Activated CD8-positive, alpha-beta T cell treated with anti-CD3 and anti-CD28 coated beads for 36 hours (primary cell): ENCODE measurements around the gene NFATC2. TPM values are rescaled to one million over a fixed set of nuclear protein-coding genes. Genes with fewer than 3 reads are reported as not detected.

Source experiments
- ATAC-seq: fragments of 200-7000 bp; cut with Tn5 transposase; one replicate; pipeline ENCODE4 v1.10.0; 2021; ENCODE audit warnings: mild to moderate bottlenecking, moderate library complexity
- CTCF ChIA-PET: fragments of 350-600 bp; sonication (Branson Sonifier 250); formaldehyde crosslinking; loops from one replicate; lab custom pipeline; 2021; ENCODE audit warnings: antibody characterized with exemption; lab: Charles Lee
- POLR2A ChIA-PET: fragments of 350-600 bp; sonication (Branson Sonifier 250); formaldehyde crosslinking; loops from one replicate; lab custom pipeline; 2021; ENCODE audit warnings: antibody characterized with exemption; lab: Charles Lee
- DNase-seq: peaks from one replicate; pipeline ENCODE4 v3.0.0-alpha.2; 2020
- H3K27ac Mint-ChIP-seq: one replicate; pipeline ENCODE4 v1.8.0; 2021; ENCODE audit warnings: mild to moderate bottlenecking, mixed read lengths
- H3K27me3 Mint-ChIP-seq: one replicate; pipeline ENCODE4 v1.8.0; 2021; ENCODE audit warnings: mixed read lengths
- H3K36me3 Mint-ChIP-seq: one replicate; pipeline ENCODE4 v1.8.0; 2021; ENCODE audit warnings: low read depth, mixed read lengths
- H3K4me1 Mint-ChIP-seq: one replicate; pipeline ENCODE4 v1.8.0; 2021; ENCODE audit warnings: low read depth, mixed read lengths
- H3K4me3 Mint-ChIP-seq: one replicate; pipeline ENCODE4 v1.8.0; 2021; ENCODE audit warnings: mild to moderate bottlenecking, moderate library complexity, mixed read lengths
- H3K9me3 Mint-ChIP-seq: one replicate; pipeline ENCODE4 v1.8.0; 2021; ENCODE audit warnings: mixed read lengths
- CTCF ChIP-seq: fragments of 200-600 bp; IDR thresholded peaks from one replicate; pipeline ENCODE4 v1.8.0; 2022; ENCODE audit warnings: antibody characterized with exemption, mild to moderate bottlenecking
- intact Hi-C: fragments of 100-400 bp; cut with micrococcal nuclease; formaldehyde crosslinking; loops from one replicate; pipeline ENCODE4 v1.10.0; 2022
- total RNA-seq, 2 experiments: library from RNA; stranded (reverse); gene quantifications; one replicate each; pipeline ENCODE4 v1.2.3, GENCODE V29; 2021

NFATC2 gene
- total RNA-seq, 2 experiments from 2014 or later, result 38.3 to 40.9 TPM

- Mint-ChIP-seq H3K9me3 (no peaks in the 10 kb centered on the region), H3K4me3 (no peak overlapping the region), H3K36me3 (peaks cover 16% of the 10 kb centered on the region), H3K27ac (no peak overlapping the region), H3K4me1 (peaks cover 31% of the 10 kb centered on the region), H3K27me3 (no peaks in the 10 kb centered on the region)
- no peak for TF ChIP-seq CTCF
- DNase-seq, result no peak
- no peak for ATAC-seq
- intact Hi-C loops, result no loop called here
- CTCF ChIA-PET, result no interaction called here
- POLR2A ChIA-PET, result no interaction called here
Observed at GRCh38 chr20:51381557-51381956, 161.0 kb downstream of the NFATC2 start.

GRCh38 chr20:51380401-51381385 lies 161.8 kb downstream of the NFATC2 start:
- H3K4me1 Mint-ChIP-seq, result peaks cover 23% of the 10 kb centered on the region
- no peak overlapping the region for H3K4me3 Mint-ChIP-seq
- peak overlapping the region; percentile 7 for H3K27ac Mint-ChIP-seq
- H3K36me3 Mint-ChIP-seq, result peaks cover 14% of the 10 kb centered on the region
- no peaks in the 10 kb centered on the region for H3K27me3 Mint-ChIP-seq
- ChIA-PET CTCF (interaction anchor here (3.7 kb wide), 1 partner anchor 215 kb away, joined by 25 read pairs; no protein-coding TSS in a partner anchor), POLR2A (no interaction called here)
- TF ChIP-seq CTCF, result no peak
- ATAC-seq, result no peak
- intact Hi-C loops, result no loop called here
- H3K9me3 Mint-ChIP-seq, result no peaks in the 10 kb centered on the region
- DNase-seq, result no peak

- CTCF ChIA-PET, result interaction anchor here (1.0 to 3.7 kb wide), 4 partner anchors 10 to 243 kb away, joined by 3 to 25 read pairs (median 4); no protein-coding TSS in a partner anchor
- Mint-ChIP-seq H3K4me3 (no peak overlapping the region), H3K27ac (no peak overlapping the region)
Observed at GRCh38 chr20:51379601-51380341, 162.7 kb downstream of the NFATC2 start.

GRCh38 chr20:51378171-51378928 lies 164.2 kb downstream of the NFATC2 start:
- POLR2A ChIA-PET, result no interaction called here
- H3K27ac Mint-ChIP-seq, result peak overlapping the region; percentile 16
- no peaks in the 10 kb centered on the region for H3K27me3 Mint-ChIP-seq
- CTCF ChIA-PET, result interaction anchor here (1.0 to 3.7 kb wide), 4 partner anchors 12 to 245 kb away, joined by 3 to 25 read pairs (median 4); no protein-coding TSS in a partner anchor
- H3K4me3 Mint-ChIP-seq, result no peak overlapping the region
- peaks cover 3% of the 10 kb centered on the region for H3K36me3 Mint-ChIP-seq
- ATAC-seq (peak; percentile 42), DNase-seq (peak; percentile 30)
- intact Hi-C loops, result no loop called here
- no peaks in the 10 kb centered on the region for H3K9me3 Mint-ChIP-seq
- peak; percentile 25 for TF ChIP-seq CTCF
- no peaks in the 10 kb centered on the region for H3K4me1 Mint-ChIP-seq

More at GRCh38 chr20:51379601-51380341, 162.7 kb downstream of the NFATC2 start:
- intact Hi-C loops, result no loop called here
- ATAC-seq (no peak), DNase-seq (no peak)
- H3K9me3 Mint-ChIP-seq, result no peaks in the 10 kb centered on the region
- peaks cover 10% of the 10 kb centered on the region for H3K36me3 Mint-ChIP-seq
- peaks cover 13% of the 10 kb centered on the region for H3K4me1 Mint-ChIP-seq
- POLR2A ChIA-PET, result interaction anchor here (0.5 kb wide), 1 partner anchor 90 kb away, joined by 3 read pairs; no protein-coding TSS in a partner anchor
- H3K27me3 Mint-ChIP-seq, result no peaks in the 10 kb centered on the region
- TF ChIP-seq CTCF, result no peak
